LNCAP (cell line): ENCODE measurements around the gene SPON1.
A peak's percentile ranks its signal among the peaks of the same experiment; 100 is the strongest.

Experiments
- TF ChIP-seq, protein P1 (sequence below): fragments of 450-650 bp; IDR thresholded peaks from 2 replicates; pipeline ENCODE4 v1.5.1; 2017; ENCODE audit warnings: mild to moderate bottlenecking

SPON1 gene

GRCh38 chr11:13963169-13963948 lies 836 bp downstream of the SPON1 start:
- TF ChIP-seq, protein P1, sequence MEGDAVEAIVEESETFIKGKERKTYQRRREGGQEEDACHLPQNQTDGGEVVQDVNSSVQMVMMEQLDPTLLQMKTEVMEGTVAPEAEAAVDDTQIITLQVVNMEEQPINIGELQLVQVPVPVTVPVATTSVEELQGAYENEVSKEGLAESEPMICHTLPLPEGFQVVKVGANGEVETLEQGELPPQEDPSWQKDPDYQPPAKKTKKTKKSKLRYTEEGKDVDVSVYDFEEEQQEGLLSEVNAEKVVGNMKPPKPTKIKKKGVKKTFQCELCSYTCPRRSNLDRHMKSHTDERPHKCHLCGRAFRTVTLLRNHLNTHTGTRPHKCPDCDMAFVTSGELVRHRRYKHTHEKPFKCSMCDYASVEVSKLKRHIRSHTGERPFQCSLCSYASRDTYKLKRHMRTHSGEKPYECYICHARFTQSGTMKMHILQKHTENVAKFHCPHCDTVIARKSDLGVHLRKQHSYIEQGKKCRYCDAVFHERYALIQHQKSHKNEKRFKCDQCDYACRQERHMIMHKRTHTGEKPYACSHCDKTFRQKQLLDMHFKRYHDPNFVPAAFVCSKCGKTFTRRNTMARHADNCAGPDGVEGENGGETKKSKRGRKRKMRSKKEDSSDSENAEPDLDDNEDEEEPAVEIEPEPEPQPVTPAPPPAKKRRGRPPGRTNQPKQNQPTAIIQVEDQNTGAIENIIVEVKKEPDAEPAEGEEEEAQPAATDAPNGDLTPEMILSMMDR: no peak

- TF ChIP-seq, protein P1: no peak
Measured at GRCh38 chr11:13963949-13964770, 1.6 kb downstream of the SPON1 start.

GRCh38 chr11:13964771-13965074 lies 2.2 kb downstream of the SPON1 start:
- TF ChIP-seq, protein P1: no peak

DNA sequence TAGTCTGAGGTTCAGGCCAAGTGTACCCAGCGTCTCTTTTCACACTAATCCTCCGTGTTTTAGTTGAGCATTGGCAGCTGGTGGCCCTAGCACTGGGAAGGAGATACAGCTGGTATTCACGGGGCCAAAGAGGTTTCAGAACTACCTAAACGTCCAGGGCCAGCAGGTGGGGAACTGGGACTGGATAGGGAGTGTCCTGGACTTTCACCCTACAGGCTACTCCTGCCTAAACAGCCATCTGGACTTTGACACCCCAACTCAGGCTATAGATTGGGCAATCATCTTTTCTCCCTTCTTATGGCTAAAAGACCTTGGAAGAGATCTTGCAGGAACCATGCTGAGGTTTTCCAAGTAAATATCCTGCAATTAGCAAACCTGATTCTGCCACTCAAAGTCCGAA lies 2.8 kb downstream of the SPON1 start:
- TF ChIP-seq, protein P1: no peak

DNA sequence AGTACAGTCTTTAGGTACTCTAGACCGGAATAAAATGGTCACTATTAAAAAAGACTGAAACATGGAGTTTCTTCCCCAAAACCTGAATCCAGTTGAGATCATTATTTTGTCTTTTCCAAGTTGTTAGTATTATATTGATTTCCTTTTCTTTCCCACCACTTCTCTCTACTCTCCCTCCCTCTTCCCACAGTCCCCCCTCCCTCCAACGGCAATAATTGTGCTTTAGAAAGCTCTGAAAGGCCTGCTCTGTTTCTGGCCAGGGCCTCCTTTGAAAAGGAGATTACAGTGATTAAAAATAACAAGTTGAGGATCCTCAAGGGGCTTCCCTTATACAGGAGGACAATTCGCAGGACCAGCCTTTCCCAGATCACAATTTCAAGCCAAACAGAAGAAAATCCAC lies 3.5 kb downstream of the SPON1 start:
- TF ChIP-seq, protein P1: no peak

GRCh38 chr11:13966486-13966885 lies 4.0 kb downstream of the SPON1 start:
- TF ChIP-seq, protein P1: no peak

GRCh38 chr11:13970986-13971385 lies 8.5 kb downstream of the SPON1 start:
- TF ChIP-seq, protein P1: peak; percentile 76
